ENCODE results near the gene PIK3R1. TPM values are rescaled to one million over a fixed set of nuclear protein-coding genes. Genes with fewer than 3 reads are reported as not detected.
A peak's percentile ranks its signal among the peaks of the same experiment; 100 is the strongest.
"Not testable (repeated sequence)": the region's sequence is repeated elsewhere in the genome, so short reads cannot be mapped to it uniquely, and the experiment has no call there.

The PIK3R1 gene
- total RNA-seq, 6 experiments from 2014 or later: 36.3 to 173 (median 72.8) TPM

DNA sequence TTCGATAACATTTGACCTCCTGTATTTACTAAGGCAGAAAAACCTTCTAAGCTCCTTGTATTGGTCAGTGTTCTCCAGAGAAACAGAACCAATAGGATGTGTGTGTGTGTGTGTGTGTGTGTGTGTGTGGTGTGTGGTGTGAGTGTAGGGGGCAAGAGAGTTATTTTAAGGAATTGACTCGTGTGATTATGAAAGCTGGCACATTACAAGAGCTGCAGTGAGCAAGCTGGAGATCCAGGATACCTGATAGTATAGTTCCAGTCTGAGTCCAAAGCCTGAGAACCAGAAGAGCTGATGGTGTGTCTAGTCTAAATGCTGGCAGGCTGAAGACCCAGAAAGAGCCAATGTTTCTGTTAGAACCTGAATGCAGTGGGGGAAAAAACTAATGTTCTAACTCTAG, 21.2 kb upstream of the PIK3R1 start:
- Histone ChIP-seq H3K4me1 (peaks cover 0 to 3% (median 0%) of the 10 kb centered on the region in 4 donors), H3K9me3 (no peaks in the 10 kb centered on the region), H3K27ac (no peak overlapping the region), H3K4me3 (no peak overlapping the region), H3K36me3 (no peaks in the 10 kb centered on the region), H3K27me3 (no peaks in the 10 kb centered on the region)
- no peak for TF ChIP-seq POLR2A (IDR thresholded peaks at IDR 0.05)
- TF ChIP-seq, protein P1, sequence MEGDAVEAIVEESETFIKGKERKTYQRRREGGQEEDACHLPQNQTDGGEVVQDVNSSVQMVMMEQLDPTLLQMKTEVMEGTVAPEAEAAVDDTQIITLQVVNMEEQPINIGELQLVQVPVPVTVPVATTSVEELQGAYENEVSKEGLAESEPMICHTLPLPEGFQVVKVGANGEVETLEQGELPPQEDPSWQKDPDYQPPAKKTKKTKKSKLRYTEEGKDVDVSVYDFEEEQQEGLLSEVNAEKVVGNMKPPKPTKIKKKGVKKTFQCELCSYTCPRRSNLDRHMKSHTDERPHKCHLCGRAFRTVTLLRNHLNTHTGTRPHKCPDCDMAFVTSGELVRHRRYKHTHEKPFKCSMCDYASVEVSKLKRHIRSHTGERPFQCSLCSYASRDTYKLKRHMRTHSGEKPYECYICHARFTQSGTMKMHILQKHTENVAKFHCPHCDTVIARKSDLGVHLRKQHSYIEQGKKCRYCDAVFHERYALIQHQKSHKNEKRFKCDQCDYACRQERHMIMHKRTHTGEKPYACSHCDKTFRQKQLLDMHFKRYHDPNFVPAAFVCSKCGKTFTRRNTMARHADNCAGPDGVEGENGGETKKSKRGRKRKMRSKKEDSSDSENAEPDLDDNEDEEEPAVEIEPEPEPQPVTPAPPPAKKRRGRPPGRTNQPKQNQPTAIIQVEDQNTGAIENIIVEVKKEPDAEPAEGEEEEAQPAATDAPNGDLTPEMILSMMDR (IDR thresholded peaks at IDR 0.05): no peak
- intact Hi-C loops (cut with DNase I): no loop called here
- 40% methylated on average over 2 of the region's 2 CpGs for WGBS (ENCODE audit: insufficient coverage, low coverage, low lambda C conversion rate, missing lambda C conversion rate)
- ATAC-seq (no peak), DNase-seq (no peak)

DNA sequence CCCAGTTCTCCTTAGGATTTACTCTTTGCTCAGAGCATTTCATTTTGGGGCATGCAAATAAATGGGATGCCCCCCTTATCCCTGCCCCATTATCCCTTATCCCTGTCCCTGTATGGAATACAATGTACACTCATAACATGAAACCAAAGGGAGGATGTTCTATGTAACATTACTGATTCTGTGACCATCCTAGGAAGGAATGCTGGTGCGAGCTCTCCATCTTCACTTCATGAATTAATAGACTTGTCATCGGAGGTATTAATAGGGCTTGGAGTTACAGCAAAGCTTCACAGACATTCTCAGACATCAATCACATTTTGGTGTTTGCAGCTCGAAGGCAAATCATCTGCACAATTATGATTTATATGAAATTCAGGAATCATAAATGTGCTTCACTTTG, 20.4 kb upstream of the PIK3R1 start:
- peaks cover 0 to 3% (median 0%) of the 10 kb centered on the region in 4 donors for H3K4me1 ChIP-seq
- no peaks in the 10 kb centered on the region for H3K36me3 ChIP-seq
- no peak overlapping the region for H3K27ac ChIP-seq
- H3K4me3 ChIP-seq: no peak overlapping the region
- TF ChIP-seq POLR2A (IDR thresholded peaks at IDR 0.05): no peak
- TF ChIP-seq, protein P1 (IDR thresholded peaks at IDR 0.05): no peak
- no peaks in the 10 kb centered on the region for H3K27me3 ChIP-seq
- DNase-seq (no peak), ATAC-seq (no peak)
- intact Hi-C loops (cut with DNase I): no loop called here
- WGBS (ENCODE audit: insufficient coverage, low coverage, low lambda C conversion rate, missing lambda C conversion rate): 80% methylated on average over 3 of the region's 3 CpGs
- no peaks in the 10 kb centered on the region for H3K9me3 ChIP-seq

DNA sequence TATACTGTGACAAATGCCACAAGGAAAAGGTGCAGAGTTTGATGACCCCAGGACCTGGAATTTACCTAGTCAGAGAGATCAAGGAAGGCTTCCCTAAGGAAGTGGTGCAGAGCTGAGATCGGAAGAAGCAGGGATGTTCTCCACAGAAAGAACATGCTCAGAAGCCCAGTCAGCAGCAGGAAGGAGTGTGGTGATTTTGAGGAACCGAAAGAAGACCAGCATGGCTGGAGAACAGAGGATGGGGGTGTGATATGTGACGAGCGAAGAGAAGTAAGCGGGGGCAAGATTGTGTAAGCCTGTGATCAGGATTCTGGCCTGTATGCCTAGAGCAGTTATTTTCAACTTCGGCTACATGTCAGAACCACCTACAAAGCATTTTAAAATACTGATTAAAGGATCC, 18.7 kb upstream of the PIK3R1 start:
- TF ChIP-seq POLR2A (IDR thresholded peaks at IDR 0.05): no peak
- TF ChIP-seq, protein P1 (IDR thresholded peaks at IDR 0.05): no peak
- ATAC-seq (peak; percentile 49 to 65 (median 58)), DNase-seq (no peak)
- Histone ChIP-seq H3K4me1 (peaks cover 0 to 6% (median 0%) of the 10 kb centered on the region in 4 donors), H3K9me3 (no peaks in the 10 kb centered on the region), H3K4me3 (no peak overlapping the region), H3K36me3 (no peaks in the 10 kb centered on the region), H3K27me3 (no peaks in the 10 kb centered on the region), H3K27ac (no peak overlapping the region)
- WGBS (ENCODE audit: insufficient coverage, low coverage, low lambda C conversion rate, missing lambda C conversion rate): 71% methylated on average over 6 of the region's 6 CpGs
- intact Hi-C loops (cut with DNase I): no loop called here

DNA sequence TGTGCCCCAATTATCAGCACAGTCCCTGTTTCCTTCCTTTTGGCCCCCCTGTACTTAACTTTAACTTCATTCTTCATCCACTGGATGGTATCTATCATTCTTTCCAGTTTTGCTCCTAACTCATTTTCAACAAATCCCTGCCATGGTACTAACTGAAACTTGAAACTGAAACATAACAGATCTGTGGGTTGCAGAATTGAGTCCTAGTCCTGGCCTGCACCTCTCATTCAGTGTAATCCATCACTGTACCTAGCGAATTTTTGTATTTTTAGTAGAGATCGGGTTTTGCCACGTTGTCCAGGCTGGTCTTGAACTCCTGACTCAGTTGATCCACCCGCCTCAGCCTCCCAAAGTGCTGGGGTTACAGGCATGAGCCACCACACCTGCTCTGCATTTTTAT, 15.3 kb upstream of the PIK3R1 start:
- DNase-seq (no peak), ATAC-seq (no peak)
- no peaks in the 10 kb centered on the region for H3K9me3 ChIP-seq
- H3K27ac ChIP-seq: no peak overlapping the region
- H3K4me1 ChIP-seq: peaks cover 0 to 17% (median 0%) of the 10 kb centered on the region in 4 donors
- H3K27me3 ChIP-seq: no peaks in the 10 kb centered on the region
- no peak overlapping the region for H3K4me3 ChIP-seq
- no peaks in the 10 kb centered on the region for H3K36me3 ChIP-seq
- 85% methylated on average over 4 of the region's 4 CpGs for WGBS (ENCODE audit: insufficient coverage, low coverage, low lambda C conversion rate, missing lambda C conversion rate)
- intact Hi-C loops (cut with DNase I): no loop called here
- TF ChIP-seq POLR2A (IDR thresholded peaks at IDR 0.05): no peak
- TF ChIP-seq, protein P1 (IDR thresholded peaks at IDR 0.05): no peak

DNA sequence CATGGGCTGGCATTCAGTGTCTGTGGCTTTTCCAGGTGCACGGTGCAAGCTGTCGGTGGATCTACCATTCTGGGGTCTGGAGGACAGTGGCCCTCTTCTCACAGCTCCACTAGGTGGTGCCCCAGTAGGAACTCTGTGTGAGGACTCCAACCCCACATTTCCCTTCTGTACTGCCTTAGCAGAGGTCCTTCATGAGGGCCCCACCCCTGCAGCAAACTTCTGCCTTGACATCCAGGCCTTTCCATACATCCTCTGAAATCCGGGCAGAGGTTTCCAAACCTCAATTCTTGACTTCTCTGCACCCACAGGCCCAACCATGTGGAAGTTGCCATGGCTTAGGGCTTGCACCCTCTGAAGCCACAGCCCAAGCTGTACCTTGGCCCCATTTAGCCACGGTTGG, 4.9 kb upstream of the PIK3R1 start:
- H3K4me3 ChIP-seq; H3K9me3 ChIP-seq; H3K27me3 ChIP-seq; H3K4me1 ChIP-seq; H3K27ac ChIP-seq; intact Hi-C loops (cut with DNase I); H3K36me3 ChIP-seq; DNase-seq; ATAC-seq: not testable (repeated sequence)
- 100% methylated on average over 1 of the region's 4 CpGs for WGBS (ENCODE audit: insufficient coverage, low coverage, low lambda C conversion rate, missing lambda C conversion rate)
